Gastrocnemius medialis (tissue), 4 donors: ENCODE measurements around the gene DENND1A. TPM values are rescaled to one million over a fixed set of nuclear protein-coding genes. Genes with fewer than 3 reads are reported as not detected.

Experiments used
- ATAC-seq, 2 donors: fragments of 150-250 bp; one replicate each; pipeline ENCODE4 v1.9.1; 2016
- DNase-seq, 2 donors: peaks; one replicate each; pipeline ENCODE4 v3.0.0-alpha.2; 2019
- H3K27ac ChIP-seq, 4 donors: fragments of 200-600 bp; sonication (generic); 1 replicate in 1 of 4; 2 replicates in 3 of 4; pipeline ENCODE4 v1.5.1; 2016 to 2018; ENCODE audit warnings: mild to moderate bottlenecking in 2 of 4, moderate library complexity in 1 of 4
- H3K27me3 ChIP-seq, 3 donors: fragments of 200-600 bp; sonication (generic) in 2 of 3; 1 replicate in 1 of 3; 2 replicates in 2 of 3; pipeline versions ENCODE4 v1.5.1 to v1.6.0; 2016 to 2019; ENCODE audit warnings: mild to moderate bottlenecking in 1 of 3, moderate library complexity in 1 of 3
- H3K36me3 ChIP-seq, 2 donors: fragments of 200-600 bp; sonication (generic) in 1 of 2; one replicate each; pipeline ENCODE4 v1.5.1; 2017 to 2018
- H3K4me1 ChIP-seq, 2 donors: fragments of 200-600 bp; sonication (generic) in 1 of 2; one replicate each; pipeline ENCODE4 v1.5.1; 2016 to 2017; ENCODE audit warnings: mild to moderate bottlenecking in 2 of 2
- H3K4me3 ChIP-seq, 4 donors: fragments of 200-600 bp; sonication (generic) in 3 of 4; 1 replicate in 1 of 4; 2 replicates in 3 of 4; pipeline ENCODE4 v1.5.1; 2016 to 2019; ENCODE audit warnings: mild to moderate bottlenecking in 2 of 4
- H3K9me3 ChIP-seq, 3 donors: fragments of 200-600 bp; sonication (generic) in 2 of 3; 1 replicate in 1 of 3; 2 replicates in 2 of 3; pipeline ENCODE4 v1.5.1; 2016 to 2019
- CTCF ChIP-seq, 5 experiments: fragments of 450-650 bp in 3 of 5; fragments of 200-600 bp in 2 of 5; sonication (generic) in 2 of 5; IDR thresholded peaks in 4 of 5; conservative IDR thresholded peaks in 1 of 5; 1 replicate in 4 of 5; 2 replicates in 1 of 5; pipeline ENCODE4 v1.5.1; 2016 to 2019; ENCODE audit warnings: antibody characterized with exemption in 5 of 5, mild to moderate bottlenecking in 3 of 5, moderate library complexity in 3 of 5
- POLR2A ChIP-seq, 2 donors: fragments of 450-650 bp; IDR thresholded peaks; one replicate each; pipeline ENCODE4 v1.6.1; 2017; ENCODE audit warnings: antibody characterized with exemption in 2 of 2, mild to moderate bottlenecking in 2 of 2, moderate library complexity in 2 of 2
- in situ Hi-C, 4 donors: fragments of 200-750 bp; cut with MboI; loops; one replicate each; pipeline versions ENCODE4 v1.15.0 to v1.8.0; 2017; ENCODE audit warnings: low sequenced_read_pairs in 4 of 4
- intact Hi-C: fragments of 100-400 bp; cut with DNase I; formaldehyde crosslinking; loops from one replicate; pipeline ENCODE4 v1.15.1; 2023; ENCODE audit warnings: low total_unique reads
- total RNA-seq, 4 donors: library from RNA; depleted of rRNA; stranded (reverse); fragments of >200 nt; gene quantifications; one replicate each; pipeline versions ENCODE4 v1.1.0 to v1.2.3, GENCODE V29; 2016

The DENND1A gene
- total RNA-seq, 4 donors from 2014 or later = 14.1 to 24.6 (median 16.4) TPM

- no peak for ATAC-seq
These were observed 365.3 kb downstream of the DENND1A start for GRCh38 chr9:123564652-123565051.

GRCh38 chr9:123562844-123563346 lies 367.0 kb downstream of the DENND1A start:
- ATAC-seq (no peak), DNase-seq (no peak)
- Histone ChIP-seq H3K36me3 (no peaks in the 10 kb centered on the region), H3K27ac (no peak overlapping the region), H3K4me1 (no peaks in the 10 kb centered on the region), H3K9me3 (no peaks in the 10 kb centered on the region), H3K4me3 (no peak overlapping the region), H3K27me3 (no peaks in the 10 kb centered on the region)
- intact Hi-C loops (no loop called here), in situ Hi-C loops (no loop called here)
- TF ChIP-seq POLR2A (IDR thresholded peaks at IDR 0.05) (no peak), CTCF (IDR thresholded peaks at IDR 0.05 in 4 of 5, conservative IDR thresholded peaks at IDR 0.05 in 1 of 5) (no peak)

More at GRCh38 chr9:123564652-123565051, 365.3 kb downstream of the DENND1A start:
- H3K4me1 ChIP-seq = no peaks in the 10 kb centered on the region
- no peak for TF ChIP-seq CTCF (IDR thresholded peaks at IDR 0.05 in 4 of 5, conservative IDR thresholded peaks at IDR 0.05 in 1 of 5)
- no peak for TF ChIP-seq POLR2A (IDR thresholded peaks at IDR 0.05)
- intact Hi-C loops (no loop called here), in situ Hi-C loops (no loop called here)
- no peak overlapping the region for H3K27ac ChIP-seq
- no peaks in the 10 kb centered on the region for H3K36me3 ChIP-seq
- H3K9me3 ChIP-seq = no peaks in the 10 kb centered on the region
- H3K27me3 ChIP-seq = no peaks in the 10 kb centered on the region
- no peak for DNase-seq
- no peak overlapping the region for H3K4me3 ChIP-seq

GRCh38 chr9:123561046-123561445 lies 368.9 kb downstream of the DENND1A start:
- no peaks in the 10 kb centered on the region for H3K9me3 ChIP-seq
- no peaks in the 10 kb centered on the region for H3K4me1 ChIP-seq
- in situ Hi-C loops (no loop called here), intact Hi-C loops (no loop called here)
- H3K36me3 ChIP-seq = peaks cover 0 to 18% of the 10 kb centered on the region in 2 donors
- H3K4me3 ChIP-seq = no peak overlapping the region
- TF ChIP-seq POLR2A (IDR thresholded peaks at IDR 0.05) = no peak
- no peak for TF ChIP-seq CTCF (IDR thresholded peaks at IDR 0.05 in 4 of 5, conservative IDR thresholded peaks at IDR 0.05 in 1 of 5)
- H3K27me3 ChIP-seq = no peaks in the 10 kb centered on the region
- ATAC-seq = no peak
- DNase-seq = no peak
- H3K27ac ChIP-seq = no peak overlapping the region

- ATAC-seq = no peak
- H3K27ac ChIP-seq = no peak overlapping the region
- in situ Hi-C loops = no loop called here
These were observed 373.2 kb downstream of the DENND1A start for GRCh38 chr9:123556464-123557435.

More at GRCh38 chr9:123556464-123557435, 373.2 kb downstream of the DENND1A start:
- TF ChIP-seq POLR2A (IDR thresholded peaks at IDR 0.05) (no peak), CTCF (IDR thresholded peaks at IDR 0.05 in 4 of 5, conservative IDR thresholded peaks at IDR 0.05 in 1 of 5) (no peak)
- no peaks in the 10 kb centered on the region for H3K27me3 ChIP-seq
- H3K9me3 ChIP-seq = no peaks in the 10 kb centered on the region
- no peaks in the 10 kb centered on the region for H3K4me1 ChIP-seq
- intact Hi-C loops = loop anchor here (10.0 kb wide), 1 partner anchor 318 kb away; no protein-coding TSS in a partner anchor
- DNase-seq = no peak
- H3K36me3 ChIP-seq = peaks cover 0 to 21% of the 10 kb centered on the region in 2 donors
- no peak overlapping the region for H3K4me3 ChIP-seq
